ENCODE data around the gene AQP6.

AQP6 gene

DNA sequence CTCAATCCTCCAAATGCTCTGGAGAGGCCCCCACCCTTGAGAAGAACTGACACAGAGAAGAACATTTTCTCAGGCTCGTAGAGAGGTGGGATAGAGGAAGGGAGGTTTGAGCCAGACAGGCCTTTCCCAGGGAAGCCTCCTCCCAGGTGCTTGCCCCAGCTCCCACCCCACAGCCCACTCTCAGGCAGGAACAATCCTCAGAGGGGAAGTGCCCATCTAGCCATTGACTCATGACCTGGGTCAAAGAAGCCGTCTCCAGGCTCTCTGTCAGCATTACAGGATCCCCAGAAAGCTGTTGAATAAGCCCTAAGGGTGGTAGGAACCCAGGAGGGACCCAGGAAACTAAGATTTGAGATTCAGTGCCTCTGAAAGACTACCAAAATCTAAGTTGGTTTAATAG, 3.8 kb downstream of the AQP6 start:
- DNase-seq: no peak
- Histone ChIP-seq H3K9ac (ENCODE audit: low read depth, low read length) (no peak overlapping the region), H2AFZ (ENCODE audit: low read depth, low read length) (no peak overlapping the region), H3K9me3 (ENCODE audit: insufficient read depth, low read length, severe bottlenecking) (no peaks in the 10 kb centered on the region), H3K4me3 (ENCODE audit: low read depth in 1 of 2, low read length in 2 of 2) (no peak overlapping the region), H3K4me2 (ENCODE audit: insufficient read depth, low read length) (no peak overlapping the region), H4K20me1 (ENCODE audit: insufficient read depth, low read length) (peaks cover 10% of the 10 kb centered on the region), H3K27me3 (ENCODE audit: insufficient read depth, low read length, poor library complexity) (peaks cover 4% of the 10 kb centered on the region), H3K79me2 (ENCODE audit: insufficient read depth, low read length) (no peaks in the 10 kb centered on the region), H3K4me1 (ENCODE audit: insufficient read depth, low read length) (no peaks in the 10 kb centered on the region), H3K27ac (ENCODE audit: low read length) (no peak overlapping the region), H3K36me3 (ENCODE audit: insufficient read depth, low read length) (no peaks in the 10 kb centered on the region)
- no peak for TF ChIP-seq EZH2 (IDR thresholded peaks at IDR 0.05; ENCODE audit: borderline replicate concordance, low read depth, low read length, severe bottlenecking)
- no peak for TF ChIP-seq CTCF (IDR thresholded peaks at IDR 0.05; ENCODE audit: borderline replicate concordance, extremely low read depth, low read length, poor library complexity, severe bottlenecking)
- ATAC-seq (ENCODE audit: insufficient read depth, low read depth): no peak

GRCh38 chr12:49978125-49978524, 5.4 kb downstream of the AQP6 start:
- no peak overlapping the region for H3K4me3 ChIP-seq (ENCODE audit: low read depth in 1 of 2, low read length in 2 of 2)
- no peaks in the 10 kb centered on the region for H3K27me3 ChIP-seq (ENCODE audit: insufficient read depth, low read length, poor library complexity)
- H4K20me1 ChIP-seq (ENCODE audit: insufficient read depth, low read length): peaks cover 5% of the 10 kb centered on the region; the same call in 1 of the 2 replicates
- H3K4me1 ChIP-seq (ENCODE audit: insufficient read depth, low read length): no peaks in the 10 kb centered on the region
- ATAC-seq (ENCODE audit: insufficient read depth, low read depth) (no peak), DNase-seq (no peak)
- no peaks in the 10 kb centered on the region for H3K9me3 ChIP-seq (ENCODE audit: insufficient read depth, low read length, severe bottlenecking)
- H3K4me2 ChIP-seq (ENCODE audit: insufficient read depth, low read length): no peak overlapping the region
- H3K27ac ChIP-seq (ENCODE audit: low read length): no peak overlapping the region
- TF ChIP-seq CTCF (IDR thresholded peaks at IDR 0.05; ENCODE audit: borderline replicate concordance, extremely low read depth, low read length, poor library complexity, severe bottlenecking): no peak
- TF ChIP-seq EZH2 (IDR thresholded peaks at IDR 0.05; ENCODE audit: borderline replicate concordance, low read depth, low read length, severe bottlenecking): no peak
- no peaks in the 10 kb centered on the region for H3K79me2 ChIP-seq (ENCODE audit: insufficient read depth, low read length)
- no peak overlapping the region for H2AFZ ChIP-seq (ENCODE audit: low read depth, low read length)
- H3K36me3 ChIP-seq (ENCODE audit: insufficient read depth, low read length): no peaks in the 10 kb centered on the region
- H3K9ac ChIP-seq (ENCODE audit: low read depth, low read length): no peak overlapping the region

- DNase-seq (no peak), ATAC-seq (ENCODE audit: insufficient read depth, low read depth) (no peak)
- Histone ChIP-seq H3K4me3 (ENCODE audit: low read depth in 1 of 2, low read length in 2 of 2) (no peak overlapping the region), H3K27ac (ENCODE audit: low read length) (no peak overlapping the region), H3K9ac (ENCODE audit: low read depth, low read length) (no peak overlapping the region), H3K4me2 (ENCODE audit: insufficient read depth, low read length) (no peak overlapping the region), H3K9me3 (ENCODE audit: insufficient read depth, low read length, severe bottlenecking) (no peaks in the 10 kb centered on the region), H3K27me3 (ENCODE audit: insufficient read depth, low read length, poor library complexity) (no peaks in the 10 kb centered on the region), H2AFZ (ENCODE audit: low read depth, low read length) (no peak overlapping the region), H3K79me2 (ENCODE audit: insufficient read depth, low read length) (no peaks in the 10 kb centered on the region), H4K20me1 (ENCODE audit: insufficient read depth, low read length) (peaks cover 4% of the 10 kb centered on the region; the same call in 1 of the 2 replicates), H3K36me3 (ENCODE audit: insufficient read depth, low read length) (no peaks in the 10 kb centered on the region), H3K4me1 (ENCODE audit: insufficient read depth, low read length) (no peaks in the 10 kb centered on the region)
- TF ChIP-seq EZH2 (IDR thresholded peaks at IDR 0.05; ENCODE audit: borderline replicate concordance, low read depth, low read length, severe bottlenecking) (no peak), CTCF (IDR thresholded peaks at IDR 0.05; ENCODE audit: borderline replicate concordance, extremely low read depth, low read length, poor library complexity, severe bottlenecking) (no peak)
These were observed 6.4 kb downstream of the AQP6 start for GRCh38 chr12:49979016-49979586.
